BJ (cell line): ENCODE results near the gene SGCA. TPM values are rescaled to one million over a fixed set of nuclear protein-coding genes. Genes with fewer than 3 reads are reported as not detected.

ENCODE experiments used
- CTCF ChIA-PET: fragments of 350-600 bp; formaldehyde crosslinking; extraction: SDS; loops from one replicate; lab custom pipeline; 2021; ENCODE audit warnings: antibody characterized with exemption, inconsistent platforms; lab: Yijun Ruan, JAX
- POLR2A ChIA-PET: fragments of 300-600 bp; sonication (Branson Sonifier 250); formaldehyde crosslinking; extraction: SDS; loops from one replicate; lab custom pipeline; 2021; ENCODE audit warnings: antibody characterized with exemption; lab: Charles Lee
- DNase-seq: peaks from one replicate; pipeline ENCODE4 v3.0.0-alpha.2; 2011; ENCODE audit warnings: low read depth
- H3K27me3 ChIP-seq: 2 replicates; pipeline ENCODE4 v1.6.0; 2011; ENCODE audit warnings: low read length; ENCODE audit not compliant: control insufficient read depth, insufficient read depth
- H3K36me3 ChIP-seq: 2 replicates; pipeline ENCODE4 v1.5.1; 2011; ENCODE audit warnings: low read length; ENCODE audit not compliant: control insufficient read depth, insufficient read depth
- H3K4me3 ChIP-seq: 2 replicates; pipeline ENCODE4 v1.5.1; 2011; ENCODE audit warnings: low read depth, mild to moderate bottlenecking, control low read depth, low read length
- polyA plus RNA-seq: library from polyadenylated mRNA; depleted of rRNA; stranded (reverse); fragments of >200 nt; gene quantifications from 2 replicates; pipeline ENCODE4 v1.2.3, GENCODE V29; 2011
- TF ChIP-seq, protein P1 (sequence below): IDR thresholded peaks from 2 replicates; pipeline ENCODE4 v1.5.1; 2011; ENCODE audit warnings: low read depth, mild to moderate bottlenecking, control low read depth, inconsistent platforms, low read length, moderate library complexity; ENCODE audit not compliant: insufficient read depth

SGCA gene
- polyA plus RNA-seq, 1 experiment = 0.40 TPM

DNA sequence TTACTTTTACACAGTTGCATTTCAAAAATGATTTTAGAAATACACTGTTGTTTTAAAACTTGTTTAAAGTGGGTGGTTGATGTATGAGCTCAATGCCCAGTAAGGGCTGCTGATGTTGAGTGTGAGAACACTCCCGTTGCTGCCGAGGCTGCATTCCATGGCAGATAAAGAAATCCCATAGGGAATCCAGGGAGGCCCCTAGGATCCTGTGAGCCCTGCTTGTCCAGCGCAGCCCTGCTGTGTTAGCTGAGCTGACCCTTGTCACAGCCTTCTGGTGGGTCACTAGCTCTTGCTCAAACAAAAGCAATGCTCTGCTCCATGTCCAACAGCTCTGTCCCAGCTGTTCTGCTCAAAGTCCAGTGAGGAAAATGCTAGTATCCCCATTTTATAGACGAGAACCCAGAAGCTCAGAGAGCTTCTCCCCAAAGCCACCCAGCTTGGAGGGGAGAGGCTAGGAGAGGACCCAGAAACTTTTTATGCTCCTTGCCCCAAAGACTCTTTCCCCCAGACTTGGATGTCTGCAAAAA, 54.2 kb downstream of the SGCA start:
- ChIA-PET POLR2A (interaction anchor here (0.6 to 4.3 kb wide), 8 partner anchors 10 to 50 kb away, joined by 3 to 58 read pairs (median 5); partner anchors contain the start of gene COL1A1), CTCF (interaction anchor here (0.6 to 23.7 kb wide), 7 partner anchors 8 to 50 kb away, joined by 3 to 515 read pairs (median 5); partner anchors contain the start of genes COL1A1 and TMEM92)
- no peaks in the 10 kb centered on the region for H3K36me3 ChIP-seq
- peak overlapping the region; percentile 21 for H3K4me3 ChIP-seq
- no peaks in the 10 kb centered on the region for H3K27me3 ChIP-seq
- TF ChIP-seq, protein P1, sequence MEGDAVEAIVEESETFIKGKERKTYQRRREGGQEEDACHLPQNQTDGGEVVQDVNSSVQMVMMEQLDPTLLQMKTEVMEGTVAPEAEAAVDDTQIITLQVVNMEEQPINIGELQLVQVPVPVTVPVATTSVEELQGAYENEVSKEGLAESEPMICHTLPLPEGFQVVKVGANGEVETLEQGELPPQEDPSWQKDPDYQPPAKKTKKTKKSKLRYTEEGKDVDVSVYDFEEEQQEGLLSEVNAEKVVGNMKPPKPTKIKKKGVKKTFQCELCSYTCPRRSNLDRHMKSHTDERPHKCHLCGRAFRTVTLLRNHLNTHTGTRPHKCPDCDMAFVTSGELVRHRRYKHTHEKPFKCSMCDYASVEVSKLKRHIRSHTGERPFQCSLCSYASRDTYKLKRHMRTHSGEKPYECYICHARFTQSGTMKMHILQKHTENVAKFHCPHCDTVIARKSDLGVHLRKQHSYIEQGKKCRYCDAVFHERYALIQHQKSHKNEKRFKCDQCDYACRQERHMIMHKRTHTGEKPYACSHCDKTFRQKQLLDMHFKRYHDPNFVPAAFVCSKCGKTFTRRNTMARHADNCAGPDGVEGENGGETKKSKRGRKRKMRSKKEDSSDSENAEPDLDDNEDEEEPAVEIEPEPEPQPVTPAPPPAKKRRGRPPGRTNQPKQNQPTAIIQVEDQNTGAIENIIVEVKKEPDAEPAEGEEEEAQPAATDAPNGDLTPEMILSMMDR = no peak
- DNase-seq = no peak

DNA sequence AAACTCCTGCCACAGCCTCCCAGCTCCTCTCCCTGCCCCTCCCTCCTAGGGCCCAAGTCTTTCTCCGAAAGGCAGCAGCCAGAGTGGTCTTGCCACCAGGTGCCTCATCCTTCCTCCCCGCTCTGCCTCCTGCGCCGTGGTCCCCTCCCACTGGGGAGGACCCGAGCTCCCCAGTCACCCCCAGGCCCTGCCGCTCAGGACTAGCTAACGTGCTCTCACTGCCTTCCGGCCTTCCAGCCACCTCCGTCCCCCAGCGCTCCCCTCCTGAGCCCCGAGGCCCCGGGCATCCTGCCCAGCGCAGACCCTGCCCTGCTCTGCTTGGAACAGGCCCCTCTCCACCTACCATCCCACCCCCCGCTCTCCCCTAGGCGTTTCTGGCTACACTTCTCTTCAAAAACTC, 55.0 kb downstream of the SGCA start:
- ChIA-PET POLR2A (interaction anchor here (0.6 to 0.9 kb wide), 3 partner anchors 21 to 47 kb away, joined by 3 to 5 read pairs (median 5); no protein-coding TSS in a partner anchor), CTCF (interaction anchor here (0.9 to 23.7 kb wide), 6 partner anchors 9 to 50 kb away, joined by 3 to 515 read pairs (median 6); partner anchors contain the start of genes COL1A1 and TMEM92)
- H3K27me3 ChIP-seq = no peaks in the 10 kb centered on the region
- H3K36me3 ChIP-seq = no peaks in the 10 kb centered on the region
- H3K4me3 ChIP-seq = no peak overlapping the region
- no peak for DNase-seq
- TF ChIP-seq, protein P1 = no peak

DNA sequence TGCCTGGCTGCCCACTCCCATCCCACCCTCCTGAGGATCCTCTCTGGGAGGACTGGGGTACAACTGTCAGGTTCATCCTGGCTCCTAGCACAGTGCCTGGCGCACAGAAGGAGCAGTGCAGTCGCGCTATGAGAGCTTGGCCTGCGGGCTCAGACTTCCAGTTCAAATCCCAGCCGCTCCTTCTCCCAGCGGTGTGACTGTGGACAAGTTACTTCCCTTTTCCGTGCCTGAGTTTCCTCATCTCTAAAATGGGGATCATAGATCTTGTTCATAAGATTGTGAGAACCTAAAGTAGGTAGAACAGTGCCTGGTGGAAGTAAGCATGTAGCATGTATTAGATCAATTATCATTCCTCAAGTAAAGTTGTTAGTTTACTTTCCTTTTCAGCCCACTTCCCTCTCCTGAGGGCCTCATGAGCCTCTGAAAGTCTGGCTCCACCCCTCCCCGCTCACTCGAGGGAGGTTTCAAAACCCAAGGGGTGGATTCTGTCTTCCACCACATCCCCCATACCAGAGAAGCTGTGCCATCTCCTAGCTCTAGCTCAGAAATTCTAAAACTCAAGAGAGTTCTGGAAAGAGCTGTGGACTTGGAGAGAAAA, 55.6 kb downstream of the SGCA start:
- TF ChIP-seq, protein P1 = no peak
- H3K36me3 ChIP-seq = no peaks in the 10 kb centered on the region
- H3K4me3 ChIP-seq = no peak overlapping the region
- no peaks in the 10 kb centered on the region for H3K27me3 ChIP-seq
- POLR2A ChIA-PET = interaction anchor here (0.9 to 1.9 kb wide), 4 partner anchors 11 to 21 kb away, joined by 3 to 35 read pairs (median 6); partner anchors contain the start of gene COL1A1
- CTCF ChIA-PET = interaction anchor here (0.9 to 23.7 kb wide), 9 partner anchors 9 to 49 kb away, joined by 3 to 515 read pairs (median 5); partner anchors contain the start of gene TMEM92
- DNase-seq = no peak

DNA sequence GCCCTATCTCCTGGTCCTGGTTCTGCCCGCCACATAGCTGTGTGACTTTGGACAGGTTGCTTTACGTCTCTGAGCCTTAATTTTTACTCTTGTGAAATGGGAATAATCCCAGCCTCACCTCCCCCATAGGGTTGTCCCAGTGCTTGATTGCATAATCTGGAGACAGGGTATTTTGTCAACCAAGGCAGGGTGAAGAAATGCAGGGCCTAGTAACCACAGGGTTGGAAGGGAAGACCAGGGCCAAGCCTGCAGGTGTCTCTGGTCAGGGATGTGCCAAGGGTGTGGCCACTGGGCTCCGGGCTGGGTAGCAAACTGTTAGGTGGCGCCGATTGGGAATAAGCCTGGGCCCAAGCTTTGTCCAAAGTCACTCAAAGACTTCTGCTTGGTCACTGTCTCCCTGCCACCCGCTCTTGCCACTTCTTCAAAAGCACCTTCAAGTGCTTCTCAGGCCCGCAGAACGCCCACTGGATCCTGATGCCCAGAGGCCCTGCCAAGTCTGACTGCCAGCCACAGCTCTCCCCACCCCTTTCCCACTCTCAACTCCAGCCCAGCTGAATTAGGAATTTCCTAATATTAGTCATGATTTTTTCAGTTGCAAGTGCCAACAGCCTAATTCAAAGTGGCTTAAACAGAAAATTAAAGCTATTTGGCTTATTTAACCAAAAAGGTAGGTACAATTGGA, 56.2 kb downstream of the SGCA start:
- ChIA-PET CTCF (interaction anchor here (1.0 to 23.7 kb wide), 8 partner anchors 10 to 75 kb away, joined by 3 to 515 read pairs (median 5); partner anchors contain the start of gene TMEM92), POLR2A (interaction anchor here (0.9 to 1.9 kb wide), 6 partner anchors 10 to 48 kb away, joined by 3 to 35 read pairs (median 4); partner anchors contain the start of gene COL1A1)
- TF ChIP-seq, protein P1 = no peak
- no peak for DNase-seq
- H3K27me3 ChIP-seq = no peaks in the 10 kb centered on the region
- no peaks in the 10 kb centered on the region for H3K36me3 ChIP-seq
- no peak overlapping the region for H3K4me3 ChIP-seq
